A549 (cell line): Measurements from ENCODE around the gene SLC8A1. TPM values are rescaled to one million over a fixed set of nuclear protein-coding genes. Genes with fewer than 3 reads are reported as not detected.
A peak's percentile ranks its signal among the peaks of the same experiment; 100 is the strongest.

Source experiments
- ATAC-seq, 2 experiments: fragments of 200-7000 bp in 1 of 2; fragments of >200 bp in 1 of 2; cut with Nextera tagmentation in 1 of 2; cut with Tn5 transposase in 1 of 2; 3 replicates each; pipeline versions ENCODE4 v1.8.0 to v1.9.1; 2018 to 2020; ENCODE audit warnings: mild to moderate bottlenecking in 1 of 2, moderate library complexity in 1 of 2
- CTCF ChIA-PET: fragments of 300-600 bp; sonication (Branson Sonifier 250); formaldehyde crosslinking; extraction: SDS; loops from one replicate; lab custom pipeline; 2021; ENCODE audit warnings: antibody characterized with exemption, inconsistent platforms; lab: Yijun Ruan, JAX
- POLR2A ChIA-PET: fragments of 350-600 bp; formaldehyde crosslinking; extraction: SDS; loops from one replicate; lab custom pipeline; 2021; ENCODE audit warnings: antibody characterized with exemption, inconsistent platforms; lab: Yijun Ruan, JAX
- DNase-seq, 2 experiments: peaks; one replicate each; pipeline versions ENCODE4 v3.0.0 to v3.0.0-alpha.2; 2011 to 2016; ENCODE audit warnings: low read depth in 1 of 2, low spot score in 1 of 2
- FAIRE-seq: peaks from 2 replicates; lab custom pipeline; 2011; peaks lifted over from hg19 to GRCh38; lab: Jason Lieb, UNC
- H3K27ac ChIP-seq, 2 experiments: fragments of >200 bp; sonication (Bioruptor Twin); formaldehyde crosslinking; 3 replicates each; pipeline ENCODE4 v1.5.1; 2016 to 2017
- H3K4me1 ChIP-seq: fragments of >200 bp; sonication (Bioruptor Twin); formaldehyde crosslinking; 3 replicates; pipeline ENCODE4 v1.6.1; 2016
- H3K4me2 ChIP-seq: fragments of >200 bp; sonication (Bioruptor Twin); formaldehyde crosslinking; 3 replicates; pipeline ENCODE4 v1.6.1; 2016
- H3K4me3 ChIP-seq: fragments of >200 bp; sonication (Bioruptor Twin); formaldehyde crosslinking; 3 replicates; pipeline ENCODE4 v1.5.1; 2016
- H3K9me3 ChIP-seq: fragments of >200 bp; sonication (Bioruptor Twin); formaldehyde crosslinking; 3 replicates; pipeline ENCODE4 v1.6.1; 2016
- CBX8 ChIP-seq: fragments of 200-600 bp; sonication (generic); IDR thresholded peaks from 2 replicates; pipeline ENCODE4 v1.6.1; 2016
- CEBPB ChIP-seq, 2 experiments: fragments of >200 bp in 1 of 2; sonication (Bioruptor Twin) in 1 of 2; formaldehyde crosslinking in 1 of 2; IDR thresholded peaks; 2 replicates each; pipeline ENCODE4 v1.6.1; 2012 to 2016
- ESRRA ChIP-seq: fragments of 150-350 bp; IDR thresholded peaks from 2 replicates; pipeline ENCODE4 v1.6.1; 2014; ENCODE audit warnings: mild to moderate bottlenecking, low read length, borderline replicate concordance
- FOSL2 ChIP-seq, 2 experiments: fragments of 450-650 bp in 1 of 2; fragments of >200 bp in 1 of 2; sonication (Bioruptor Twin) in 1 of 2; formaldehyde crosslinking; IDR thresholded peaks; 2 replicates each; pipeline versions ENCODE4 v1.5.0 to v1.6.1; 2016 to 2020; ENCODE audit warnings: mild to moderate bottlenecking in 1 of 2, moderate library complexity in 1 of 2
- HOXA7 ChIP-seq: fragments of 250-450 bp; sonication (Bioruptor Pico); IDR thresholded peaks from 2 replicates; pipeline ENCODE4 v1.5.0; 2020; ENCODE audit warnings: mild to moderate bottlenecking, moderate library complexity
- HOXB5 ChIP-seq: fragments of 250-450 bp; sonication (Bioruptor Pico); IDR thresholded peaks from 2 replicates; pipeline ENCODE4 v1.5.0; 2020; ENCODE audit warnings: mild to moderate bottlenecking, moderate library complexity
- KDM1A ChIP-seq: fragments of 200-600 bp; sonication (generic); IDR thresholded peaks from 2 replicates; pipeline ENCODE4 v1.6.1; 2016; ENCODE audit warnings: low read depth, mild to moderate bottlenecking
- NFE2L2 ChIP-seq: fragments of 150-350 bp; conservative IDR thresholded peaks from 2 replicates; pipeline ENCODE4 v1.6.1; 2014; ENCODE audit warnings: low read length
- NPAS2 ChIP-seq: fragments of 250-450 bp; sonication (Bioruptor Pico); IDR thresholded peaks from 2 replicates; pipeline ENCODE4 v1.8.0; 2022; ENCODE audit warnings: mild to moderate bottlenecking, moderate library complexity, borderline replicate concordance
- RAD21 ChIP-seq, 2 experiments: fragments of >200 bp in 1 of 2; sonication (Bioruptor Twin) in 1 of 2; formaldehyde crosslinking in 1 of 2; IDR thresholded peaks in 1 of 2; conservative IDR thresholded peaks in 1 of 2; 2 replicates in 1 of 2; 3 replicates in 1 of 2; pipeline ENCODE4 v1.6.1; 2012 to 2018; ENCODE audit warnings: inconsistent platforms in 1 of 2
- RCOR1 ChIP-seq: fragments of 150-350 bp; IDR thresholded peaks from 2 replicates; pipeline ENCODE4 v1.6.1; 2014; ENCODE audit warnings: antibody characterized with exemption, low read length, low read depth
- SREBF2 ChIP-seq: fragments of 450-650 bp; IDR thresholded peaks from 2 replicates; pipeline ENCODE4 v1.6.1; 2014; ENCODE audit warnings: mild to moderate bottlenecking, moderate library complexity
- TP53 ChIP-seq: fragments of 250-450 bp; sonication (Bioruptor Pico); IDR thresholded peaks from 2 replicates; pipeline ENCODE4 v1.5.0; 2021; ENCODE audit warnings: mild to moderate bottlenecking, moderate library complexity
- WGBS: methylation state at CpG from one replicate; pipeline ENCODE4 v1.1.6; 2017; ENCODE audit errors: missing lambda C conversion rate; 5-methylcytosine and 5-hydroxymethylcytosine counted together
- polyA plus RNA-seq, 4 experiments: library from polyadenylated mRNA; depleted of rRNA in 3 of 4; stranded (reverse); fragments of >200 nt; fragmentation: RNase III in 1 of 4; extraction: RNeasy Plus Mini Kit Qiagen cat#74134 plus additional on column Dnase treatment in 1 of 4; gene quantifications; 2 replicates in 3 of 4; 3 replicates in 1 of 4; pipeline ENCODE4 v1.2.3, GENCODE V29; 2011 to 2017
- TF ChIP-seq, protein P1 (sequence below): fragments of >200 bp; sonication (Bioruptor Twin); formaldehyde crosslinking; IDR thresholded peaks from 3 replicates; pipeline ENCODE4 v1.5.1; 2016
- TF ChIP-seq, protein P2 (sequence below): fragments of 250-450 bp; sonication (Bioruptor Pico); IDR thresholded peaks from 2 replicates; pipeline ENCODE4 v1.5.0; 2021; ENCODE audit warnings: mild to moderate bottlenecking, moderate library complexity, borderline replicate concordance
- TF ChIP-seq, protein P3 (sequence below): fragments of >200 bp; sonication (Bioruptor Twin); formaldehyde crosslinking; IDR thresholded peaks from 2 replicates; pipeline ENCODE4 v1.6.1; 2016

Gene SLC8A1
- polyA plus RNA-seq, 2 of the 4 experiments (the other 2 are of a cell fraction) = 0.28 to 0.92 TPM

DNA sequence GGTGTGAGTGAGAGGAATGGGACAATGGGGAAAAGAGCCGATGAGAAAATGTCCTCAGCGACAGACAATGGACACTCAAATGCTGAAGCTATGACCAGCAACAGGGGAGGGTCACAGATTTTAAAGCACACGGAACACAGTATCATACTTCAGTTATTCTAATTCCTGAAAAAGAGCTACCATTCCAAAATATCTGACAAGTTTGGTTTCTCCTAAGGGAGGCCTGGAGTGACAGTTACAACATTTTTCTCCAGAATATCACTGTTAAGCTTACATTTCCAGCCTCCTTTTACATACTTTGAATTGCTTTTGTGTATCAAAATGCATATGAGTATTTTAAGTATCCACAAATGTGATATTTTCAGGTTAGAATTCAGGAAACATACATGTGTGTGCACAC lies 351.2 kb downstream of the SLC8A1 start:
- H3K4me2 ChIP-seq = no peak overlapping the region
- no peak overlapping the region for H3K4me3 ChIP-seq
- ChIA-PET CTCF (interaction anchor here (0.6 to 1.1 kb wide), 2 partner anchors 16 to 1620 kb away, joined by 3 read pairs; no protein-coding TSS in a partner anchor), POLR2A (no interaction called here)
- H3K27ac ChIP-seq = no peak overlapping the region
- H3K9me3 ChIP-seq = no peaks in the 10 kb centered on the region
- no peak for TF ChIP-seq RCOR1
- 70% methylated on average over 3 of the region's 3 CpGs for WGBS
- FAIRE-seq (no peak), ATAC-seq (no peak), DNase-seq (no peak)
- peaks cover 22% of the 10 kb centered on the region for H3K4me1 ChIP-seq

DNA sequence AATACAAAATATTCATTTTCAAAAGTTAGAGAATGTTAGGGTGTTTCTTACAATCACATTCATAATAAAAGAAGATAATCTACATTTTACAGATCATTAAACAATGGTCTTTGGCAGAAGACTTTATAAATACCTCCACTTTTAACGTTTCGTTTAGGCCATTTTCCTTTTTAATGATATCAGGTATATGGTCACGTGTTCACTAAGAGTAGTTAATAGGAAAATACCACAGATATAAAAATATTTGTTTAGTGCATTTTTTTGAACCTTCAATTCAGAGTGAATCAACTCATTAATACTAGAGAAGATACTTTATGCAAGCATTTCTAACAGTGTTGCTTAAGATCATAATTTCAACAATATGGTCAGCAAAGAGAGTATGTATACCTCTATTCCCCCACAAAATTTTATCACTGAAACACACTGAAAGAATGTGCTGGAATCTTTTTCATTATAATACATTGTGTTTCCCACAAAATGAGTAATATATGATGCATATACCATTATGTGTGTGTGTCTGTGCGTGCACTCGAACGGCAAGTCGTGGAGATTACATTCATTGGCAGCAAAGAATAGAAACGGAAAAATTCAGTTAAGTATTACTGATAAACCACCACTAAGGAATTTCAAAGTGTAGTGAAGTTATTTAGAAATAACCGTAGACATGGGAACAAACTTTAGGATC lies 353.0 kb downstream of the SLC8A1 start:
- ATAC-seq = no peak
- H3K27ac ChIP-seq = no peak overlapping the region
- H3K4me3 ChIP-seq = no peak overlapping the region
- CTCF ChIA-PET = no interaction called here
- no peak for DNase-seq
- FAIRE-seq = no peak
- 72% methylated on average over 9 of the region's 9 CpGs for WGBS
- POLR2A ChIA-PET = no interaction called here
- H3K4me2 ChIP-seq = no peak overlapping the region
- no peaks in the 10 kb centered on the region for H3K9me3 ChIP-seq
- H3K4me1 ChIP-seq = peaks cover 27% of the 10 kb centered on the region
- TF ChIP-seq TP53 (CRISPR knock-in tag) (no peak), RAD21 (conservative IDR thresholded peaks at IDR 0.05 in 1 of 2, IDR thresholded peaks at IDR 0.05 in 1 of 2) (no peak), HOXA7 (CRISPR knock-in tag) (no peak), CBX8 (no peak), HOXB5 (no peak)
- TF ChIP-seq, protein P1, sequence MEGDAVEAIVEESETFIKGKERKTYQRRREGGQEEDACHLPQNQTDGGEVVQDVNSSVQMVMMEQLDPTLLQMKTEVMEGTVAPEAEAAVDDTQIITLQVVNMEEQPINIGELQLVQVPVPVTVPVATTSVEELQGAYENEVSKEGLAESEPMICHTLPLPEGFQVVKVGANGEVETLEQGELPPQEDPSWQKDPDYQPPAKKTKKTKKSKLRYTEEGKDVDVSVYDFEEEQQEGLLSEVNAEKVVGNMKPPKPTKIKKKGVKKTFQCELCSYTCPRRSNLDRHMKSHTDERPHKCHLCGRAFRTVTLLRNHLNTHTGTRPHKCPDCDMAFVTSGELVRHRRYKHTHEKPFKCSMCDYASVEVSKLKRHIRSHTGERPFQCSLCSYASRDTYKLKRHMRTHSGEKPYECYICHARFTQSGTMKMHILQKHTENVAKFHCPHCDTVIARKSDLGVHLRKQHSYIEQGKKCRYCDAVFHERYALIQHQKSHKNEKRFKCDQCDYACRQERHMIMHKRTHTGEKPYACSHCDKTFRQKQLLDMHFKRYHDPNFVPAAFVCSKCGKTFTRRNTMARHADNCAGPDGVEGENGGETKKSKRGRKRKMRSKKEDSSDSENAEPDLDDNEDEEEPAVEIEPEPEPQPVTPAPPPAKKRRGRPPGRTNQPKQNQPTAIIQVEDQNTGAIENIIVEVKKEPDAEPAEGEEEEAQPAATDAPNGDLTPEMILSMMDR = no peak
- TF ChIP-seq, protein P2, sequence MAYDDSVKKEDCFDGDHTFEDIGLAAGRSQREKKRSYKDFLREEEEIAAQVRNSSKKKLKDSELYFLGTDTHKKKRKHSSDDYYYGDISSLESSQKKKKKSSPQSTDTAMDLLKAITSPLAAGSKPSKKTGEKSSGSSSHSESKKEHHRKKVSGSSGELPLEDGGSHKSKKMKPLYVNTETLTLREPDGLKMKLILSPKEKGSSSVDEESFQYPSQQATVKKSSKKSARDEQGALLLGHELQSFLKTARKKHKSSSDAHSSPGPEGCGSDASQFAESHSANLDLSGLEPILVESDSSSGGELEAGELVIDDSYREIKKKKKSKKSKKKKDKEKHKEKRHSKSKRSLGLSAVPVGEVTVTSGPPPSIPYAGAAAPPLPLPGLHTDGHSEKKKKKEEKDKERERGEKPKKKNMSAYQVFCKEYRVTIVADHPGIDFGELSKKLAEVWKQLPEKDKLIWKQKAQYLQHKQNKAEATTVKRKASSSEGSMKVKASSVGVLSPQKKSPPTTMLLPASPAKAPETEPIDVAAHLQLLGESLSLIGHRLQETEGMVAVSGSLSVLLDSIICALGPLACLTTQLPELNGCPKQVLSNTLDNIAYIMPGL (CRISPR knock-in tag) = no peak

DNA sequence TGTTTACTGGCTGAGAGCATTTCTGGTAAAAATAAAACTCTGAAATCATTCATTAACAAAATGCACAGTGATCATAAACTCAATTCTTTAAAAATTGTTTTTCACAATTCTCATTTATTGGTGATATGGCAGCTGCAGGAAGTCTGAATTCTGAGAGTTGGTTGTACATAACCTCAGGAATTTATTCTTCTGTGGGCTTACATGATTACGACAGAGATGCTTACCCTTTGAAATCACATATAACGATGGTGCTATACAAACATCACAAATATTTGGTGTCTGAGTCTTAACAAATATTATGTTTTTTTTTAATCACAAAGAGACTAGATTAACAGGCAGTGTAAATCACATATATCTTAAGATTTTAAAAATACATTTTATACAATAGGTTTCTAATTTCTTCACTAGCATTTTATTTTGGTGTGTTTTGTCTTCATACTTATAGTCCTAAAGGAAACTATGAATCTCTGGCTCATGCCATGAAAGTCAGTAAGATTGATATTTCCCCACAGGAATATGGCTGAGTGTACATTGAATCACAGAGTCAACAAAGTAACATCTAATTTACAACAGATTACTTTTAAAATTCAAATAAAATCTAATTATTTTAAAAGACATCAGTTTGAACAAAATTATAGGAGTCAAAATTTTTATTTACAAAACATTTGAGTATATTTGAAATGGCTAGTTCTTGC lies 354.1 kb downstream of the SLC8A1 start:
- POLR2A ChIA-PET = no interaction called here
- FAIRE-seq = no peak
- H3K4me2 ChIP-seq = peak overlapping the region; percentile 33
- ATAC-seq = peak in 1 of 2 experiments; percentile 42; a peak in 1 of 6 replicates
- H3K9me3 ChIP-seq = no peaks in the 10 kb centered on the region
- H3K4me3 ChIP-seq = no peak overlapping the region
- DNase-seq = peak in 1 of 2 experiments; percentile 9
- peaks cover 27% of the 10 kb centered on the region for H3K4me1 ChIP-seq
- H3K27ac ChIP-seq = no peak overlapping the region
- WGBS = 5% methylated on average over 2 of the region's 2 CpGs
- CTCF ChIA-PET = no interaction called here
- peak; percentile 34 to 53; a peak in 2 of 4 replicates for TF ChIP-seq CEBPB (IDR thresholded peaks at IDR 0.05)
- TF ChIP-seq FOSL2 (IDR thresholded peaks at IDR 0.05) = 0 out of 2 replicates have a peak, but pooled peaks have one; percentile 12
- TF ChIP-seq FOSL2 (CRISPR knock-in tag; IDR thresholded peaks at IDR 0.05) = no peak
- TF ChIP-seq SREBF2 = no peak
- no peak for TF ChIP-seq HOXB5
- TF ChIP-seq NFE2L2 = no peak
- TF ChIP-seq KDM1A = no peak
- TF ChIP-seq ESRRA = no peak
- TF ChIP-seq NPAS2 = no peak
- TF ChIP-seq, protein P3, sequence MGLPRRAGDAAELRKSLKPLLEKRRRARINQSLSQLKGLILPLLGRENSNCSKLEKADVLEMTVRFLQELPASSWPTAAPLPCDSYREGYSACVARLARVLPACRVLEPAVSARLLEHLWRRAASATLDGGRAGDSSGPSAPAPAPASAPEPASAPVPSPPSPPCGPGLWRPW = no peak
